ENCODE results near the gene SLBP. TPM values are rescaled to one million over a fixed set of nuclear protein-coding genes. Genes with fewer than 3 reads are reported as not detected.

Gene SLBP
- total and polyA plus RNA-seq, 2 donors (not counting 3 experiments of a cell fraction or from before 2014, with no cell fraction given) = 48.3 to 63.1 TPM

DNA sequence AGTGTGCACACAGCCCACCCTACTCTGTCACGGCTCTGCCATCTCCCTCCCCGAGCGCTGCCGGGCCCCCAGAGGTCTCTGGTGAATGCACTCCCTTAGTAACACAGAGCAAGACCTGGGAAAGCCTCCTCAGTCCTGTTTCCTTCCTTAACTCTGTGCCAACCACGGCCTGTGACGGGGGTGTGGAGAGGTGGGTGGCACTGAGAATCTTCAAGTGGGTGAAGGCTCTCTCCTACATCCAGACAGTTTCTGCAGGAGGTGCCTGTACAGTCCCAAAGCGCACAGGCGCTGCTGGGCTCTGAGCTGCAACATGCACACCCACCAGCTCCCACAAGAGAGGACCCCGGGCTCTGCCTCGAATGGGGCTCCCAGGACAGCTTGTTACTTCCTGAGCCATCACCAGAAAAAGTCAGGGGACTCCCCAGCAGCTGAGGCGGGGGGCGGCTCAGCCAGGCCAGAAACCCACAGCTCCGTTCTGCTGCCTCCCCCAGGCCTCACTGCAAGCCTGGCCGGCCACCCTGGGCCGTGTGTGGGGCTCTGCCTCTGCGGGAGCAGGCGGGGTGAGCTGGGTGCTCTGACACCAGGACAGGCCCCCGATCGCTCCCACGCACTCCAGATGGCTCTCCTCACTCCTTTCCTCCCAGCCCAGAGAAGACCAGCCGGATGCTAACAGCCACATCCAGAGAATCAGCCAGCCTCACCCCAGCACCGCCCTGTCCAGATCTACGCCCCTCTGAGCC lies 57.7 kb downstream of the SLBP start:
- Histone ChIP-seq H3K27me3 (ENCODE audit: control insufficient read depth in 2 of 2, insufficient read depth in 2 of 2, low read length in 2 of 2) (no peaks in the 10 kb centered on the region), H4K20me1 (replicated peaks; ENCODE audit: control insufficient read depth, extremely low read depth, insufficient read depth, low read length) (no peaks in the 10 kb centered on the region), H3K9me3 (replicated peaks; ENCODE audit: control insufficient read depth, insufficient read depth, low read length) (no peaks in the 10 kb centered on the region), H3K9me1 (replicated peaks; ENCODE audit: control insufficient read depth, extremely low read depth, insufficient read depth, low read length) (no peaks in the 10 kb centered on the region), H3K4me2 (ENCODE audit: insufficient read depth, low read length) (no peak overlapping the region), H3K4me3 (replicated peaks in 1 of 3; ENCODE audit: insufficient read depth in 1 of 3, low read depth in 1 of 3, low read length in 3 of 3) (no peak overlapping the region), H3K9ac (replicated peaks; ENCODE audit: extremely low read depth, insufficient read depth, low read length) (no peak overlapping the region), H3K36me3 (ENCODE audit: control insufficient read depth in 2 of 2, extremely low read depth in 1 of 2, insufficient read depth in 2 of 2, low read length in 2 of 2) (no peaks in the 10 kb centered on the region), H3K79me2 (ENCODE audit: control insufficient read depth, insufficient read depth, low read length) (no peaks in the 10 kb centered on the region), H3K4me1 (ENCODE audit: control insufficient read depth, extremely low read depth, insufficient read depth, low read length) (no peaks in the 10 kb centered on the region), H3K27ac (ENCODE audit: insufficient read depth, low read depth, low read length) (no peak overlapping the region), H2AFZ (ENCODE audit: low read depth, low read length) (no peak overlapping the region)
- dilution Hi-C loops (cut with MboI; ENCODE audit: extremely low pct_ligation_motif_present, low sequenced_read_pairs) = no loop called here
- TF ChIP-seq, protein P1, sequence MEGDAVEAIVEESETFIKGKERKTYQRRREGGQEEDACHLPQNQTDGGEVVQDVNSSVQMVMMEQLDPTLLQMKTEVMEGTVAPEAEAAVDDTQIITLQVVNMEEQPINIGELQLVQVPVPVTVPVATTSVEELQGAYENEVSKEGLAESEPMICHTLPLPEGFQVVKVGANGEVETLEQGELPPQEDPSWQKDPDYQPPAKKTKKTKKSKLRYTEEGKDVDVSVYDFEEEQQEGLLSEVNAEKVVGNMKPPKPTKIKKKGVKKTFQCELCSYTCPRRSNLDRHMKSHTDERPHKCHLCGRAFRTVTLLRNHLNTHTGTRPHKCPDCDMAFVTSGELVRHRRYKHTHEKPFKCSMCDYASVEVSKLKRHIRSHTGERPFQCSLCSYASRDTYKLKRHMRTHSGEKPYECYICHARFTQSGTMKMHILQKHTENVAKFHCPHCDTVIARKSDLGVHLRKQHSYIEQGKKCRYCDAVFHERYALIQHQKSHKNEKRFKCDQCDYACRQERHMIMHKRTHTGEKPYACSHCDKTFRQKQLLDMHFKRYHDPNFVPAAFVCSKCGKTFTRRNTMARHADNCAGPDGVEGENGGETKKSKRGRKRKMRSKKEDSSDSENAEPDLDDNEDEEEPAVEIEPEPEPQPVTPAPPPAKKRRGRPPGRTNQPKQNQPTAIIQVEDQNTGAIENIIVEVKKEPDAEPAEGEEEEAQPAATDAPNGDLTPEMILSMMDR (IDR thresholded peaks at IDR 0.05; ENCODE audit: extremely low read depth in 1 of 2, insufficient read depth in 1 of 2, low read depth in 1 of 2, low read length in 2 of 2) = no peak
- TF ChIP-seq EZH2 (IDR thresholded peaks at IDR 0.05; ENCODE audit: borderline replicate concordance, low read depth, low read length, severe bottlenecking) (no peak), GATA2 (IDR thresholded peaks at IDR 0.05; ENCODE audit: insufficient read depth, insufficient read length, low read depth, low read length) (no peak)
- TF ChIP-seq, protein P2, sequence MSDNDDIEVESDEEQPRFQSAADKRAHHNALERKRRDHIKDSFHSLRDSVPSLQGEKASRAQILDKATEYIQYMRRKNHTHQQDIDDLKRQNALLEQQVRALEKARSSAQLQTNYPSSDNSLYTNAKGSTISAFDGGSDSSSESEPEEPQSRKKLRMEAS (IDR thresholded peaks at IDR 0.05; ENCODE audit: insufficient read depth, insufficient read length) = no peak
- no TSS peak for BruUV-seq (replicated peaks)
- intact Hi-C loops (cut with micrococcal nuclease) = no loop called here
- ChIA-PET CTCF (interaction anchor here (1.3 kb wide), 1 partner anchor 39 kb away, joined by 5 read pairs; no protein-coding TSS in a partner anchor), POLR2A (no interaction called here)
- DNase-seq (ENCODE audit: low read depth, low spot score) (no peak), FAIRE-seq (no peak)

All from endothelial cell of umbilical vein (primary cell).